ENCODE data around the gene ADCY3. TPM values are rescaled to one million over a fixed set of nuclear protein-coding genes. Genes with fewer than 3 reads are reported as not detected.

ADCY3 gene
- total and polyA plus RNA-seq, 2 of the 13 experiments (the other 11 are each of a cell fraction or from before 2014, with no cell fraction given) = 0.11 to 0.61 TPM

DNA sequence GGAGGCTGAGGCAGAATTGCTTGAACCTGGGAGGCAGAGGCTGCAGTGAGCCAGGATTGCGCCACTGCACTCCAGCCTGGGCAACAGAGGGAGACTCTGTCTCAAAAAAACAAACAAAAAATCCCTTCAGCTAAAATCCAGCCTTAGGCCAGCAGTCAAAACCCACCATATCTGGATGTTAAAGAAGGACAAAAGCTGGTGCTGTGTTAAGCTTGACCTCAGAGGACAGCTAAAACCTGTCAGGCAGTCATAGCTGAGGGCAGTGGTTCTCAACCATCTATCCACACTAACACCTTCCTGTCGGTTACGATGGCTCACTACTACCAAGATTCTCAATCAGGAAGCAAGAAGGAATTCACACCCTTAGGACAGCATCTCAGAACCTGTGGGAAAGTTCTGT, 136.4 kb downstream of the ADCY3 start:
- no peak for ATAC-seq
- CTCF ChIA-PET (ENCODE audit: low intra/inter-chr PET ratio, low total read pairs) = no interaction called here

GRCh38 chr2:24779116-24779515, 140.9 kb downstream of the ADCY3 start:
- DNase-seq (ENCODE audit: low spot score) (no peak), ATAC-seq (peak; percentile 56; the same call in 2 of the 3 replicates), FAIRE-seq (no peak)
- in situ Hi-C loops (cut with HindIII; ENCODE audit: extremely low pct_ligation_motif_present, low pct_unique_long_range_greater_than_20kb) = no loop called here
- Histone ChIP-seq H3K36me3 (replicated peaks in 1 of 2; ENCODE audit: control insufficient read depth in 1 of 2, insufficient read depth in 2 of 2, low read length in 2 of 2) (no peaks in the 10 kb centered on the region), H3K9ac (ENCODE audit: insufficient read depth, low read depth, low read length) (no peak overlapping the region), H3K79me2 (ENCODE audit: insufficient read depth, low read length) (no peaks in the 10 kb centered on the region), H3K4me3 (replicated peaks in 1 of 3; ENCODE audit: insufficient read depth in 1 of 3, low read depth in 2 of 3, low read length in 3 of 3) (no peak overlapping the region), H4K20me1 (ENCODE audit: insufficient read depth, low read length) (no peaks in the 10 kb centered on the region), H2AFZ (ENCODE audit: low read length) (no peak overlapping the region), H3K27me3 (ENCODE audit: control insufficient read depth in 1 of 2, insufficient read depth in 2 of 2, low read length in 2 of 2) (no peaks in the 10 kb centered on the region), H3K27ac (ENCODE audit: extremely low read length, insufficient read depth, low read length) (no peak overlapping the region), H3K9me3 (ENCODE audit: low read length) (no peaks in the 10 kb centered on the region), H3K4me1 (ENCODE audit: insufficient read depth, low read length) (peaks cover 11% of the 10 kb centered on the region; the same call in 1 of the 2 replicates), H3K4me2 (ENCODE audit: low read depth, low read length) (no peak overlapping the region)
- BruUV-seq (replicated peaks) = no TSS peak
- CTCF ChIA-PET (ENCODE audit: low intra/inter-chr PET ratio, low total read pairs) = no interaction called here
- intact Hi-C loops (cut with micrococcal nuclease; ENCODE audit: unreplicated experiment) = no loop called here
- TF ChIP-seq NONO (IDR thresholded peaks at IDR 0.05) (no peak), NONO (CRISPR knock-in tag; conservative IDR thresholded peaks at IDR 0.05) (no peak), NFIC (IDR thresholded peaks at IDR 0.05; ENCODE audit: low read length) (no peak), ZFP90 (CRISPR knock-in tag; IDR thresholded peaks at IDR 0.05; ENCODE audit: borderline replicate concordance) (no peak), ELF3 (CRISPR knock-in tag; IDR thresholded peaks at IDR 0.05) (peak; percentile 86), TEAD3 (CRISPR knock-in tag; optimal IDR thresholded peaks at IDR 0.05; ENCODE audit: borderline replicate concordance) (peak; percentile 84), ZNF20 (CRISPR knock-in tag; IDR thresholded peaks at IDR 0.05) (no peak)
- POLR2A ChIA-PET = interaction anchor here (2.0 kb wide), 1 partner anchor 14 kb away, joined by 7 read pairs; the partner anchor contains the start of genes CENPO and PTRHD1
- 61% methylated on average over 2 of the region's 2 CpGs for WGBS (ENCODE audit: low lambda C conversion rate)

More for the DNA sequence above, 136.4 kb downstream of the ADCY3 start:
- H4K20me1 ChIP-seq (ENCODE audit: insufficient read depth, low read length) = no peaks in the 10 kb centered on the region
- TF ChIP-seq CEBPG (CRISPR knock-in tag; IDR thresholded peaks at IDR 0.05) (0 out of 2 replicates have a peak, but pooled peaks have one; percentile 16), SMYD3 (CRISPR knock-in tag; IDR thresholded peaks at IDR 0.05) (no peak), ZNF121 (CRISPR knock-in tag; IDR thresholded peaks at IDR 0.05) (peak; percentile 70), FOSL2 (CRISPR knock-in tag; IDR thresholded peaks at IDR 0.05) (no peak), HHEX (CRISPR knock-in tag; IDR thresholded peaks at IDR 0.05) (no peak), NFIC (IDR thresholded peaks at IDR 0.05; ENCODE audit: low read length) (no peak), ATAD3A (CRISPR knock-in tag; IDR thresholded peaks at IDR 0.05) (no peak), NR2F2 (IDR thresholded peaks at IDR 0.05; ENCODE audit: borderline replicate concordance, low read depth) (no peak), HOXD1 (CRISPR knock-in tag; IDR thresholded peaks at IDR 0.05) (no peak), ZNF335 (CRISPR knock-in tag; IDR thresholded peaks at IDR 0.05) (no peak), ZBTB20 (CRISPR knock-in tag; IDR thresholded peaks at IDR 0.05; ENCODE audit: borderline replicate concordance, low read depth) (no peak), HNRNPH1 (optimal IDR thresholded peaks at IDR 0.05; ENCODE audit: low read depth, low read length) (no peak)
- TF ChIP-seq, protein P1, sequence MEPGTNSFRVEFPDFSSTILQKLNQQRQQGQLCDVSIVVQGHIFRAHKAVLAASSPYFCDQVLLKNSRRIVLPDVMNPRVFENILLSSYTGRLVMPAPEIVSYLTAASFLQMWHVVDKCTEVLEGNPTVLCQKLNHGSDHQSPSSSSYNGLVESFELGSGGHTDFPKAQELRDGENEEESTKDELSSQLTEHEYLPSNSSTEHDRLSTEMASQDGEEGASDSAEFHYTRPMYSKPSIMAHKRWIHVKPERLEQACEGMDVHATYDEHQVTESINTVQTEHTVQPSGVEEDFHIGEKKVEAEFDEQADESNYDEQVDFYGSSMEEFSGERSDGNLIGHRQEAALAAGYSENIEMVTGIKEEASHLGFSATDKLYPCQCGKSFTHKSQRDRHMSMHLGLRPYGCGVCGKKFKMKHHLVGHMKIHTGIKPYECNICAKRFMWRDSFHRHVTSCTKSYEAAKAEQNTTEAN (CRISPR knock-in tag; conservative IDR thresholded peaks at IDR 0.05) = no peak
- WGBS (ENCODE audit: low lambda C conversion rate) = 69% methylated on average over 3 of the region's 3 CpGs
- H3K4me3 ChIP-seq (replicated peaks in 1 of 3; ENCODE audit: insufficient read depth in 1 of 3, low read depth in 2 of 3, low read length in 3 of 3) = no peak overlapping the region
- no peaks in the 10 kb centered on the region; a peak in 1 of 5 replicates for H3K36me3 ChIP-seq (replicated peaks in 1 of 2; ENCODE audit: control insufficient read depth in 1 of 2, insufficient read depth in 2 of 2, low read length in 2 of 2)
- no peaks in the 10 kb centered on the region for H3K79me2 ChIP-seq (ENCODE audit: insufficient read depth, low read length)
- intact Hi-C loops (cut with micrococcal nuclease; ENCODE audit: unreplicated experiment) = no loop called here
- in situ Hi-C loops (cut with HindIII; ENCODE audit: extremely low pct_ligation_motif_present, low pct_unique_long_range_greater_than_20kb) = no loop called here
- FAIRE-seq (no peak), DNase-seq (ENCODE audit: low spot score) (no peak)
- H3K4me1 ChIP-seq (ENCODE audit: insufficient read depth, low read length) = peaks cover 21% of the 10 kb centered on the region
- no peaks in the 10 kb centered on the region for H3K27me3 ChIP-seq (ENCODE audit: control insufficient read depth in 1 of 2, insufficient read depth in 2 of 2, low read length in 2 of 2)
- H3K27ac ChIP-seq (ENCODE audit: extremely low read length, insufficient read depth, low read length) = no peak overlapping the region
- no peaks in the 10 kb centered on the region for H3K9me3 ChIP-seq (ENCODE audit: low read length)
- POLR2A ChIA-PET = interaction anchor here (1.4 kb wide), 1 partner anchor 9 kb away, joined by 6 read pairs; the partner anchor contains the start of genes CENPO and PTRHD1
- no TSS peak for BruUV-seq (replicated peaks)
- no peak overlapping the region for H2AFZ ChIP-seq (ENCODE audit: low read length)
- no peak overlapping the region for H3K9ac ChIP-seq (ENCODE audit: insufficient read depth, low read depth, low read length)
- H3K4me2 ChIP-seq (ENCODE audit: low read depth, low read length) = no peak overlapping the region

All from HepG2 (cell line).